NB4 (cell line): ENCODE measurements around the gene DNAI1.

Experiments
- DNase-seq: peaks from one replicate; pipeline ENCODE4 v3.0.0; 2010; ENCODE audit warnings: low read depth
- H3K4me3 ChIP-seq: one replicate; pipeline ENCODE4 v1.5.1; 2011; ENCODE audit warnings: mild to moderate bottlenecking, low read depth, low read length, moderate library complexity
- CTCF ChIP-seq: IDR thresholded peaks from one replicate; pipeline ENCODE4 v1.5.1; 2012; ENCODE audit warnings: low read depth, low read length
- MAX ChIP-seq: IDR thresholded peaks from 2 replicates; pipeline ENCODE4 v1.6.1; 2011; ENCODE audit warnings: low read depth, low read length
- MYC ChIP-seq: IDR thresholded peaks from 2 replicates; pipeline ENCODE4 v1.6.1; 2011; ENCODE audit warnings: low read depth, low read length
- POLR2A ChIP-seq: IDR thresholded peaks from 2 replicates; pipeline ENCODE4 v1.6.1; 2011; ENCODE audit warnings: mild to moderate bottlenecking; ENCODE audit not compliant: insufficient read length; ENCODE audit errors: extremely low read depth

The DNAI1 gene

GRCh38 chr9:34458013-34458958, at the start of gene DNAI1, which contains the start of gene FAM219A:
DNAI1 (plus strand) TSS chr9:34458805; CDS start chr9:34459006, 201 bp downstream.
FAM219A (minus strand) TSS chr9:34458570; CDS start chr9:34458263, 307 bp downstream.
- peak within 1 kb of the TSS; percentile 62 for H3K4me3 ChIP-seq
- peak; percentile 75 for TF ChIP-seq POLR2A
- no peak for TF ChIP-seq CTCF
- peak; percentile 63 for TF ChIP-seq MAX
- TF ChIP-seq MYC, result peak; percentile 32; the same call in 1 of the 2 replicates
- DNase-seq, result peak; percentile 100

- TF ChIP-seq CTCF (no peak), POLR2A (no peak), MAX (no peak), MYC (no peak)
- DNase-seq, result no peak
- no peak overlapping the region for H3K4me3 ChIP-seq
These were observed 49.5 kb upstream of the DNAI1 start for GRCh38 chr9:34409154-34409553.

- no peak for TF ChIP-seq POLR2A
- no peak for TF ChIP-seq CTCF
- TF ChIP-seq MAX, result no peak
- TF ChIP-seq MYC, result no peak
- DNase-seq, result no peak
- H3K4me3 ChIP-seq, result no peak overlapping the region
These were observed 46.3 kb upstream of the DNAI1 start for GRCh38 chr9:34412336-34412735.

- TF ChIP-seq CTCF, result no peak
- 0 out of 2 replicates have a peak, but pooled peaks have one; percentile 40 for TF ChIP-seq MAX
- no peak for TF ChIP-seq POLR2A
- TF ChIP-seq MYC, result peak; percentile 26; the same call in 1 of the 2 replicates
- peak; percentile 75 for DNase-seq
- no peak overlapping the region for H3K4me3 ChIP-seq
These were observed 45.3 kb upstream of the DNAI1 start for GRCh38 chr9:34413231-34413852.

- H3K4me3 ChIP-seq, result no peak overlapping the region
- no peak for DNase-seq
- TF ChIP-seq CTCF, result no peak
- TF ChIP-seq MAX, result no peak
- no peak for TF ChIP-seq POLR2A
- TF ChIP-seq MYC, result no peak
These were observed 40.9 kb upstream of the DNAI1 start for GRCh38 chr9:34417734-34418133.
